AG09319 (cell line): Measurements from ENCODE around the gene TEX29.

Experiments
- DNase-seq: peaks from one replicate; pipeline ENCODE4 v3.0.0-alpha.2; 2010; ENCODE audit warnings: low read depth; ENCODE audit errors: extremely low read depth
- CTCF ChIP-seq: IDR thresholded peaks from 2 replicates; pipeline ENCODE4 v1.5.1; 2011; ENCODE audit warnings: low read depth, mild to moderate bottlenecking, inconsistent platforms, low read length, moderate library complexity

TEX29 gene

GRCh38 chr13:111336666-111337065, 16.2 kb downstream of the TEX29 start:
- DNase-seq = no peak
- TF ChIP-seq CTCF = no peak

GRCh38 chr13:111337206-111337605, 16.8 kb downstream of the TEX29 start:
- TF ChIP-seq CTCF = no peak
- DNase-seq = peak; percentile 73

GRCh38 chr13:111337741-111338140, 17.3 kb downstream of the TEX29 start:
- TF ChIP-seq CTCF = no peak
- no peak for DNase-seq

- TF ChIP-seq CTCF = no peak
- no peak for DNase-seq
These were observed 18.4 kb downstream of the TEX29 start for GRCh38 chr13:111338841-111339240.

GRCh38 chr13:111339366-111340143, 19.1 kb downstream of the TEX29 start:
- no peak for DNase-seq
- no peak for TF ChIP-seq CTCF

GRCh38 chr13:111341886-111342285, 21.4 kb downstream of the TEX29 start:
- DNase-seq = no peak
- TF ChIP-seq CTCF = no peak

- DNase-seq = no peak
- no peak for TF ChIP-seq CTCF
These were observed 22.3 kb downstream of the TEX29 start for GRCh38 chr13:111342721-111343120.
